Measurements from ENCODE around the gene NELFCD.

- TF ChIP-seq POLR2AphosphoS5 (IDR thresholded peaks at IDR 0.05) = no peak
- no peak for TF ChIP-seq CTCF (IDR thresholded peaks at IDR 0.05)
- no peak for TF ChIP-seq POLR2A (IDR thresholded peaks at IDR 0.05)
- no peak for TF ChIP-seq EP300 (IDR thresholded peaks at IDR 0.05)
Observed at GRCh38 chr20:58978351-58979190, 2.5 kb upstream of the NELFCD start.

Data from suprapubic skin (tissue), 4 donors.